Neural crest cell (in vitro differentiated cells): ENCODE results near the gene SHISA4. TPM values are rescaled to one million over a fixed set of nuclear protein-coding genes. Genes with fewer than 3 reads are reported as not detected.

Source experiments
- DNase-seq: peaks from one replicate; pipeline ENCODE4 v3.0.0; 2021; ENCODE audit warnings: low read depth, mixed read lengths, low spot score
- H3K27ac Mint-ChIP-seq: one replicate; pipeline ENCODE4 v1.8.0; 2021; ENCODE audit warnings: mild to moderate bottlenecking, mixed read lengths; ENCODE audit not compliant: unreplicated experiment
- H3K27me3 Mint-ChIP-seq: 2 replicates; pipeline ENCODE4 v1.8.0; 2021; ENCODE audit warnings: low read depth, mild to moderate bottlenecking, mixed read lengths
- H3K36me3 Mint-ChIP-seq: 2 replicates; pipeline ENCODE4 v1.8.0; 2021; ENCODE audit warnings: low read depth, mild to moderate bottlenecking, mixed read lengths
- H3K4me1 Mint-ChIP-seq: 2 replicates; pipeline ENCODE4 v1.8.0; 2021; ENCODE audit warnings: mixed read lengths
- H3K4me3 Mint-ChIP-seq: one replicate; pipeline ENCODE4 v1.8.0; 2021; ENCODE audit warnings: mild to moderate bottlenecking, mixed read lengths
- H3K9me3 Mint-ChIP-seq: 2 replicates; pipeline ENCODE4 v1.8.0; 2021; ENCODE audit warnings: mixed read lengths
- total RNA-seq: library from RNA; stranded (reverse); gene quantifications from 2 replicates; pipeline ENCODE4 v1.2.1, GENCODE V29; 2021
- TF ChIP-seq, protein P1 (sequence below): fragments of 200-600 bp; sonication (generic); conservative IDR thresholded peaks from 2 replicates; pipeline ENCODE4 v1.5.0; 2021; ENCODE audit warnings: antibody characterized with exemption, mild to moderate bottlenecking

SHISA4 gene
- total RNA-seq, 1 donor from 2014 or later, result 10.8 TPM

DNA sequence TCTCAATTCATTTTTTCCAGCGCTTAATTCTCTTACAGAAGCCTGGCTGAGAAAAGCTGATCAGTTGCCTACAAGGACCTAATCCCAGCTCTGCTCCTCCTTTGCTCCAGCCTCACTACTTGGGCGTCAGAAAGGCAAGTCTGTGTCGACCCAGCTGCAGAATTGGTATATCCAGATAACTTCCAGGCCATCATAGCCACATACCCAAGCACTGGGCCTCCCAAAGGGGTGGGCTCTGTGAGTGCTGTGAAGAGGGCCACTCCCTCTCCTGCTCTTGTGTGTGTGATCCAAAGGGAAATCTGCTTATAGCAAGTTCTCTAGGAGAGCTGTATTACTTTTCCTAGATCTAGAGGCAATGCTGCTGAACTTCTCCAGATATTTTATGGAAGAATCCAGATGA lies 39.6 kb downstream of the SHISA4 start:
- TF ChIP-seq, protein P1, sequence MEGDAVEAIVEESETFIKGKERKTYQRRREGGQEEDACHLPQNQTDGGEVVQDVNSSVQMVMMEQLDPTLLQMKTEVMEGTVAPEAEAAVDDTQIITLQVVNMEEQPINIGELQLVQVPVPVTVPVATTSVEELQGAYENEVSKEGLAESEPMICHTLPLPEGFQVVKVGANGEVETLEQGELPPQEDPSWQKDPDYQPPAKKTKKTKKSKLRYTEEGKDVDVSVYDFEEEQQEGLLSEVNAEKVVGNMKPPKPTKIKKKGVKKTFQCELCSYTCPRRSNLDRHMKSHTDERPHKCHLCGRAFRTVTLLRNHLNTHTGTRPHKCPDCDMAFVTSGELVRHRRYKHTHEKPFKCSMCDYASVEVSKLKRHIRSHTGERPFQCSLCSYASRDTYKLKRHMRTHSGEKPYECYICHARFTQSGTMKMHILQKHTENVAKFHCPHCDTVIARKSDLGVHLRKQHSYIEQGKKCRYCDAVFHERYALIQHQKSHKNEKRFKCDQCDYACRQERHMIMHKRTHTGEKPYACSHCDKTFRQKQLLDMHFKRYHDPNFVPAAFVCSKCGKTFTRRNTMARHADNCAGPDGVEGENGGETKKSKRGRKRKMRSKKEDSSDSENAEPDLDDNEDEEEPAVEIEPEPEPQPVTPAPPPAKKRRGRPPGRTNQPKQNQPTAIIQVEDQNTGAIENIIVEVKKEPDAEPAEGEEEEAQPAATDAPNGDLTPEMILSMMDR, result no peak
- DNase-seq, result no peak
- H3K36me3 Mint-ChIP-seq, result no peaks in the 10 kb centered on the region
- H3K27me3 Mint-ChIP-seq, result no peaks in the 10 kb centered on the region
- H3K9me3 Mint-ChIP-seq, result no peaks in the 10 kb centered on the region
- no peak overlapping the region for H3K4me3 Mint-ChIP-seq
- peaks cover 4% of the 10 kb centered on the region for H3K4me1 Mint-ChIP-seq
- H3K27ac Mint-ChIP-seq, result no peak overlapping the region

DNA sequence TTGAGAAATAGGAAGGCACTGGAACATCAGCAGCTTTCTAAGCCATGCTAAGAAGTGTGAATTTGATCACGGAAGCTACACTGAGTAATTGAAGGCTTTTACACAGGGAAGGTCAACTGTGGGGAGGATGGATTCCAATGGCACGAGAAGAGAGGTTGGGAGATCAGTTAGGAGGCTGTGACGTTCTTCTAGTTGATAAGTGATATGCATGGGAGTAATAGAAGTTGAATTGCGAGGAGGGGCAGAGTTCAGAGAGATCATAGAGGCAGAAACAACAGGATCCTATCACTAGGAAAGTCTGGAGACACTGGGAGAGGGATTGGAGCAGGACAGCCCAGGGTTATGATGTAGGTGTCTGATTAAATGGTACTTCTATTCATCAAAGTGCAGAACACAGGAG lies 41.4 kb downstream of the SHISA4 start:
- H3K27me3 Mint-ChIP-seq, result no peaks in the 10 kb centered on the region
- H3K4me1 Mint-ChIP-seq, result peaks cover 6% of the 10 kb centered on the region
- H3K36me3 Mint-ChIP-seq, result no peaks in the 10 kb centered on the region
- DNase-seq, result no peak
- TF ChIP-seq, protein P1, result no peak
- no peak overlapping the region for H3K27ac Mint-ChIP-seq
- H3K4me3 Mint-ChIP-seq, result no peak overlapping the region
- no peaks in the 10 kb centered on the region for H3K9me3 Mint-ChIP-seq

DNA sequence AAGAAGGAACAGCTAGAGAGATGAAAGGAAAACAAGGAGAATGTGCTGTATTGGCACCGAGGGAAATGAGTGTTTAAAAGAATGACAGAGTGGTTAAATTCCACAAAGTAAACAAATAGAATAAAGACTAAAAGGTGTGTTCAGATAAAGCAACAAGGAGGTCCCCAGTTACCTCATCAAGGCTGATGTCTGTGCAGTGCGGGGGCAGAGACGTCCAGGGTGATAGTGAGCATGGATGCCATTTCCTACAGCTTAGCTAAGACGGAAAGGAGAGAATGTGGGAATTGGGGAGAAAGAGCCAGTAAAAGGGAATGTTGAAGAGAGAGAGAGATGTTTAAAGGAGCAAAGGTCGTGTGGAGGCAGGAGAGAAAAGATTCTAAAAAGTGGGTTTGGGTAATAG lies 42.1 kb downstream of the SHISA4 start:
- no peak for DNase-seq
- no peaks in the 10 kb centered on the region for H3K9me3 Mint-ChIP-seq
- H3K27ac Mint-ChIP-seq, result no peak overlapping the region
- no peaks in the 10 kb centered on the region for H3K36me3 Mint-ChIP-seq
- no peaks in the 10 kb centered on the region for H3K27me3 Mint-ChIP-seq
- no peak overlapping the region for H3K4me3 Mint-ChIP-seq
- H3K4me1 Mint-ChIP-seq, result peaks cover 6% of the 10 kb centered on the region
- TF ChIP-seq, protein P1, result no peak

DNA sequence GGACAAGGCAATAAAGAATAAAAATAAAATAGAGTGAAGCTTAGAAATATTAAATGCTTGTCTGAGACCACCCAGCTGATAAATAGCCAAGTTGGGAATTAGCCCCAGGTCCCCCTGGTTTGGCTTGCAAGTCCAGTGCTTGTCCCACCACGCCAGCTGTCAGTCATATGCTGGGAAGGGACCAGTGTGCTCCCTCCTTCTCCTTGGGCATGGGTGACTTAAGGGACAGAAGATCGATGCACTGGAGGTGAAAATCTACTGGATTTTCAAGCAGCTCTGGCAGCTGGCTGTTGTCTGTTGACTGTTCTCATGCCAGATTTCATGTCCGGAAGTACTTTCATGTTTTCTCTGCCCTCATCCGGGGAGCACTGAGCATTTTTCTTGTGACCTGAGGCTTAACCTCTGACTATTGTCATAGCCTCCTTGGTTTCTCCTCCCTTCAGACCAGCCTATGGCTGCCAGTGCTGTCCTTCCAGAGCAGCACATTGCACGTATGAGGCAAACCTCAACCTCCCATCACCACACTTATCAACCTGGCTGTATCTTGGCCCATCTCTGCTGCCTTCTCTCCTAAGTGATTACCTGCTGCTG lies 45.2 kb downstream of the SHISA4 start:
- Mint-ChIP-seq H3K4me3 (no peak overlapping the region), H3K4me1 (peaks cover 6% of the 10 kb centered on the region), H3K27me3 (no peaks in the 10 kb centered on the region), H3K9me3 (no peaks in the 10 kb centered on the region), H3K27ac (no peak overlapping the region), H3K36me3 (no peaks in the 10 kb centered on the region)
- DNase-seq, result no peak
- TF ChIP-seq, protein P1, result no peak

DNA sequence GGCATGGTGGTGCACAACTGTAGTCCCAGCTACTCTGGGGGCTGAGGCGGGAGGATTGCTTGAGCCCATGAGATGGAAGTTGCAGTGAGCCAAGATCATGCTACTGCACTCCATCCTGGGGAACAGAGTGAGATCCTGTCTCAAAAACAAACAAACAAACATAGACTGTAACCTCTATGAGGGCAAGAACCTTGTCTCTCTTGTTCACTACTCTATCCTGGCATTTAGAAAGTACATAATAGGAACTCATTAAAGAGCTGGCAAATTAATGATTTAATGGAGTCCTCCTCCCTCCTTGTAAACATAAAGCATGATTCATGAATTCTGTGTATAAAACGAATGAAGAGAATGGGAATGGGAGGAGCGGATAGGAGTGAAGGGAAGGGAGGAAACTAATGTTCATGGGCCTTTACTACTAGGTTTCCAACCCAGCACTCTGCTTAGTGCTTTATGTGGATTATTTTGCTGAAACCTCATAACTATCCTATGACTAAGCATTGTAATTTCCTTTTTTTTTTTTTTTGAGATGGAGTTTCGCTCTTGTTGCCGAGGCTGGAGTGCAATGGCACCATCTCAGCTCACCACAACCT lies 49.0 kb downstream of the SHISA4 start:
- no peak for DNase-seq
- H3K36me3 Mint-ChIP-seq, result no peaks in the 10 kb centered on the region
- H3K27me3 Mint-ChIP-seq, result no peaks in the 10 kb centered on the region
- no peaks in the 10 kb centered on the region for H3K9me3 Mint-ChIP-seq
- H3K4me1 Mint-ChIP-seq, result peaks cover 22% of the 10 kb centered on the region
- TF ChIP-seq, protein P1, result no peak
- H3K27ac Mint-ChIP-seq, result no peak overlapping the region
- no peak overlapping the region for H3K4me3 Mint-ChIP-seq
